HG02798 (cell line): Measurements from ENCODE around the gene FIP1L1.
"Not testable (repeated sequence)": the region's sequence is repeated elsewhere in the genome, so short reads cannot be mapped to it uniquely, and the experiment has no call there.

Experiments
- ATAC-seq: cut with Tn5 transposase; IDR thresholded peaks from one replicate; pipeline ENCODE4 v1.9.1; 2021; ENCODE audit warnings: mild to moderate bottlenecking; ENCODE audit not compliant: unreplicated experiment, poor library complexity

The FIP1L1 gene

GRCh38 chr4:53465281-53465680 lies 87.8 kb downstream of the FIP1L1 start:
- ATAC-seq = no peak

GRCh38 chr4:53465891-53466290 lies 88.5 kb downstream of the FIP1L1 start:
- no peak for ATAC-seq

- ATAC-seq = not testable (repeated sequence)
These were observed 89.1 kb downstream of the FIP1L1 start for GRCh38 chr4:53466576-53466975.

GRCh38 chr4:53476232-53477037 lies 99.0 kb downstream of the FIP1L1 start:
- no peak for ATAC-seq

- no peak for ATAC-seq
These were observed 99.7 kb downstream of the FIP1L1 start for GRCh38 chr4:53477038-53477565.

GRCh38 chr4:53477636-53478035 lies 100.2 kb downstream of the FIP1L1 start:
- ATAC-seq = no peak

- ATAC-seq = no peak
These were observed 101.4 kb downstream of the FIP1L1 start for GRCh38 chr4:53478671-53479456.

- ATAC-seq = no peak
These were observed 102.5 kb downstream of the FIP1L1 start for GRCh38 chr4:53479736-53480525.

GRCh38 chr4:53480909-53481308 lies 103.5 kb downstream of the FIP1L1 start:
- ATAC-seq = no peak

- ATAC-seq = no peak
These were observed 104.1 kb downstream of the FIP1L1 start for GRCh38 chr4:53481586-53481985.

GRCh38 chr4:53483250-53483649 lies 105.8 kb downstream of the FIP1L1 start:
- no peak for ATAC-seq

GRCh38 chr4:53484911-53485657 lies 107.6 kb downstream of the FIP1L1 start:
- no peak for ATAC-seq

- no peak for ATAC-seq
These were observed 108.2 kb downstream of the FIP1L1 start for GRCh38 chr4:53485658-53486040.

- ATAC-seq = no peak
These were observed 110.3 kb downstream of the FIP1L1 start for GRCh38 chr4:53487766-53488165.

- no peak for ATAC-seq
These were observed 111.9 kb downstream of the FIP1L1 start for GRCh38 chr4:53489279-53489889.

GRCh38 chr4:53490161-53490956 lies 112.9 kb downstream of the FIP1L1 start:
- no peak for ATAC-seq

- ATAC-seq = peak; percentile 64
These were observed 113.7 kb downstream of the FIP1L1 start for GRCh38 chr4:53490965-53491622.

GRCh38 chr4:53494851-53495250 lies 117.4 kb downstream of the FIP1L1 start:
- ATAC-seq = no peak
